HG03571 (cell line): ENCODE measurements around the gene TAF9B.
"Not testable (repeated sequence)": the region's sequence is repeated elsewhere in the genome, so short reads cannot be mapped to it uniquely, and the experiment has no call there.

ENCODE experiments used
- ATAC-seq: cut with Tn5 transposase; IDR thresholded peaks from one replicate; pipeline ENCODE4 v1.9.1; 2021; ENCODE audit not compliant: unreplicated experiment

The TAF9B gene

GRCh38 chrX:78139160-78140123 is at the start of gene TAF9B:
Gene TAF9B (minus strand): TSS chrX:78139650. CDS start chrX:78139611, 39 bp downstream.
- peak; percentile 97 for ATAC-seq

GRCh38 chrX:78182881-78183280 is 43.4 kb upstream of the TAF9B start:
- no peak for ATAC-seq

GRCh38 chrX:78181307-78181706 is 41.9 kb upstream of the TAF9B start:
- ATAC-seq: no peak

- no peak for ATAC-seq
Observed at GRCh38 chrX:78168065-78168464, 28.6 kb upstream of the TAF9B start.

- ATAC-seq: no peak
Observed at GRCh38 chrX:78165425-78165824, 26.0 kb upstream of the TAF9B start.

GRCh38 chrX:78163175-78163574 is 23.7 kb upstream of the TAF9B start:
- ATAC-seq: not testable (repeated sequence)

- ATAC-seq: not testable (repeated sequence)
Observed at GRCh38 chrX:78160711-78161110, 21.3 kb upstream of the TAF9B start.

GRCh38 chrX:78157846-78158245 is 18.4 kb upstream of the TAF9B start:
- ATAC-seq: not testable (repeated sequence)

- not testable (repeated sequence) for ATAC-seq
Observed at GRCh38 chrX:78157373-78157772, 17.9 kb upstream of the TAF9B start.

GRCh38 chrX:78147002-78147540 is 7.6 kb upstream of the TAF9B start:
- not testable (repeated sequence) for ATAC-seq

- ATAC-seq: no peak
Observed at GRCh38 chrX:78140206-78140605, 756 bp upstream of the TAF9B start.

GRCh38 chrX:78133238-78133960 is 6.1 kb downstream of the TAF9B start:
- ATAC-seq: no peak

GRCh38 chrX:78131117-78131516 is 8.3 kb downstream of the TAF9B start:
- no peak for ATAC-seq

- ATAC-seq: no peak
Observed at GRCh38 chrX:78130396-78130795, 9.1 kb downstream of the TAF9B start.

- ATAC-seq: no peak
Observed at GRCh38 chrX:78129714-78130113, 9.7 kb downstream of the TAF9B start.

- ATAC-seq: not testable (repeated sequence)
Observed at GRCh38 chrX:78125781-78126180, 13.7 kb downstream of the TAF9B start.

GRCh38 chrX:78125148-78125547 is 14.3 kb downstream of the TAF9B start:
- ATAC-seq: no peak

- no peak for ATAC-seq
Observed at GRCh38 chrX:78124307-78124706, 15.1 kb downstream of the TAF9B start.

- no peak for ATAC-seq
Observed at GRCh38 chrX:78123190-78123589, 16.3 kb downstream of the TAF9B start.

GRCh38 chrX:78119521-78120227 is 19.8 kb downstream of the TAF9B start:
- ATAC-seq: no peak

GRCh38 chrX:78118628-78119027 is 20.8 kb downstream of the TAF9B start:
- ATAC-seq: no peak
